ENCODE results near the gene SRP72. TPM values are rescaled to one million over a fixed set of nuclear protein-coding genes. Genes with fewer than 3 reads are reported as not detected.
A peak's percentile ranks its signal among the peaks of the same experiment; 100 is the strongest.

Gene SRP72
- total and polyA plus RNA-seq, 2 of the 8 experiments (the other 6 are each of a cell fraction or from before 2014, with no cell fraction given) = 37.7 to 144 TPM

DNA sequence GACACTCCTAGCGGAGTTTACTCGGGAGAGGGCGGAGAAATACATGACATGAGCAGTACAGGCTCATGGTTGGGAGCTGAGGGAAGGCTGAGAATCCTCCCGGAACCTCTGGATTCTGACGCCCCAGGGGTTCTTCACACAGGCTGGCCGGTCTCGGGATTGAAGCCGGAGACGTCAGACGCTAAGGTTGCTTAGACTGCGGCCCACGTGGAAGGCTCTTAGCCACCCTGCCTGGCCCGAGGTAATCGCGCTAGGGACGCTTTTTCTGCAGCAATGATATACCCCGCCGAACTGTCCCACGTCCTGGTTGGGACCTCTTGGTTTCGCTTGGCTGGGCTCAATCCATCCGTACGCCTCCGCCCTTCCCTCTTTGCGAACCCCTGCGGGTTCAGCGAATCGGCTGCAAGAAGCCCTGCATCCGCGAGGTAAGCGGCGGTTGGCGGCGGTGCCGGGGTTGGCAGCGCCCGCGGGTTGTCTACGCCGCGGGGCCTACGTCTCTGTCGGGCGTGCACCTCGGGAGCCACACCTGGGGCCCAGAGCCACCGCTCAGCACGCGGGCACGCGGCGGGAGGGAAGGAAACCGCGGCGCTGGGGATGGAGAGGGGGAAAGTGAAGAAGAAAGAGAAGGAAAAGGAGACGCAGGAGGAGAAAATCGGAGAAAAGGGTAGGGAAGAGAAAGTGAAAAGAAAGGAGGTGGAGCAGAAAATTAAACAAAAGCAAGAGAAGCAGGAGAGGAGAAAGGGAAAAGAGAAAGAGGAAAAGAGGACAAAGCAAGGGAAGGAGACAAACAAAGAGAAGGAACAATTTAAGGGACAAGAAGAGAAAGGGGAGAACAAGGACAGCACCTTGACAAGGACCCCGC, 38.1 kb downstream of the SRP72 start, which contains the start of gene ARL9 (continued):
- TF ChIP-seq SIN3A (conservative IDR thresholded peaks at IDR 0.05 in 1 of 2, IDR thresholded peaks at IDR 0.05 in 1 of 2; ENCODE audit: low read depth in 1 of 2, low read length in 2 of 2) = peak in 1 of 2 experiments; percentile 59; a peak in 1 of 4 replicates
- TF ChIP-seq SAP30 (IDR thresholded peaks at IDR 0.05; ENCODE audit: insufficient read depth, insufficient replicate concordance, low read length) = peak; percentile 81
- peak; percentile 6; the same call in 1 of the 2 replicates for TF ChIP-seq CREB1 (IDR thresholded peaks at IDR 0.05)
- 0 out of 2 replicates have a peak, but pooled peaks have one; percentile 34 for TF ChIP-seq PHF8 (conservative IDR thresholded peaks at IDR 0.05; ENCODE audit: low read depth, low read length)
- TF ChIP-seq RNF2 (IDR thresholded peaks at IDR 0.05; ENCODE audit: borderline replicate concordance, low read depth, low read length, missing control alignments, poor library complexity, severe bottlenecking) = peak; percentile 10
